Measurements from ENCODE around the gene LPIN3.
A peak's percentile ranks its signal among the peaks of the same experiment; 100 is the strongest.

The LPIN3 gene

GRCh38 chr20:41369673-41370072 is 29.1 kb downstream of the LPIN3 start:
- no peak for DNase-seq

- DNase-seq = peak in 1 of 2 experiments; percentile 38
These were observed 29.6 kb downstream of the LPIN3 start for GRCh38 chr20:41370176-41370575.

- DNase-seq = peak; percentile 91 to 94
These were observed 30.8 kb downstream of the LPIN3 start for GRCh38 chr20:41371371-41371770.

GRCh38 chr20:41373251-41373783 is 32.7 kb downstream of the LPIN3 start:
- DNase-seq = no peak

GRCh38 chr20:41373931-41374920 is 33.6 kb downstream of the LPIN3 start:
- DNase-seq = no peak

- DNase-seq = no peak
These were observed 35.2 kb downstream of the LPIN3 start for GRCh38 chr20:41375846-41376245.

- DNase-seq = no peak
These were observed 35.7 kb downstream of the LPIN3 start for GRCh38 chr20:41376349-41376748.

- DNase-seq = no peak
These were observed 36.7 kb downstream of the LPIN3 start for GRCh38 chr20:41377275-41377674.

- no peak for DNase-seq
These were observed 38.9 kb downstream of the LPIN3 start for GRCh38 chr20:41379551-41379950.

GRCh38 chr20:41380551-41381193 is 40.1 kb downstream of the LPIN3 start:
- no peak for DNase-seq

GRCh38 chr20:41382791-41383305 is 42.2 kb downstream of the LPIN3 start:
- DNase-seq = no peak

GRCh38 chr20:41386502-41387427 is 46.1 kb downstream of the LPIN3 start:
- DNase-seq = peak in 1 of 2 experiments; percentile 21

- peak; percentile 26 to 33 for DNase-seq
These were observed 46.8 kb downstream of the LPIN3 start for GRCh38 chr20:41387444-41387851.

- no peak for DNase-seq
These were observed 50.3 kb downstream of the LPIN3 start for GRCh38 chr20:41390889-41391288.

GRCh38 chr20:41391587-41392001 is 51.0 kb downstream of the LPIN3 start:
- DNase-seq = no peak

- no peak for DNase-seq
These were observed 51.7 kb downstream of the LPIN3 start for GRCh38 chr20:41392295-41392694.

- no peak for DNase-seq
These were observed 52.5 kb downstream of the LPIN3 start for GRCh38 chr20:41392871-41393704.

- DNase-seq = no peak
These were observed 53.1 kb downstream of the LPIN3 start for GRCh38 chr20:41393705-41394066.

- no peak for DNase-seq
These were observed 53.5 kb downstream of the LPIN3 start for GRCh38 chr20:41394081-41394480.

- DNase-seq = no peak
These were observed 54.5 kb downstream of the LPIN3 start for GRCh38 chr20:41394931-41395666.
